Measurements from ENCODE around the gene DDX21. TPM values are rescaled to one million over a fixed set of nuclear protein-coding genes. Genes with fewer than 3 reads are reported as not detected.
"Not testable (repeated sequence)": the region's sequence is repeated elsewhere in the genome, so short reads cannot be mapped to it uniquely, and the experiment has no call there.

The DDX21 gene
- total RNA-seq (2014; rRNA removed; shearing (Covaris generic)), result 51.8 and 80.4 TPM in 2 replicates

DNA sequence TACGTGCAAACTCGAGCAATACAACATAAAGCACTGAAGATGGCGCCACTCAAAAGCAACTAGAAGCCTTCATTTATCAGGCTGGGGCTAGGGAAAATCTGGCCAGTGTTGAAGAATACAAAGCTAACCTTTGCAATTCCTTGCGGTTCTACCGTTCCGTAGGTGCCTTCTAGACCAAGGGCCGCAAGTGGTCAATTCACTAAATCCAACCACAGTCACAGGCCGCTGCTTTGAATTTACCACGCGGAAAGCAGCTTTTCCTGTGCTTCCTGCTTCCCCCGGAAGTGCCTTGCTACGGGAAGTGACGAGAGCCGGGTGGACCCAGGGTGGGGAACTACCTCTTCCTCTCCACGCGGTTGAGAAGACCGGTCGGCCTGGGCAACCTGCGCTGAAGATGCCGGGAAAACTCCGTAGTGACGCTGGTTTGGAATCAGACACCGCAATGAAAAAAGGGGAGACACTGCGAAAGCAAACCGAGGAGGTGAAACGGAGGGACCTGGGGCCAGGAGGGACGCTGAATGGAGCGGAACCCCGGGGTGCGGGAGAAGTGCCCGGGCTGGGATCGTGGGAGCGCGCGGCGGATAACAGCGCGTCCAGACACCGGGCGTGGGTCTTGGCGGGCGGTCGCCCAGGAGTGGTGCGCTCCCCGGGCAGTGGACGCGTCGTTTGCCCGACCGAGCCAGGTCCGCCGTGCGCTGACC, at the start of gene DDX21:
Gene DDX21 (plus strand): TSS at position 339 of the 701 bp plus-strand sequence. CDS start 56 bp downstream, at position 395.
- peak; percentile 96 for DNase-seq (ENCODE audit: low spot score)
- in situ Hi-C loops (cut with HindIII; ENCODE audit: low sequenced_read_pairs), result no loop called here

GRCh38 chr10:68924593-68924992, 31.4 kb upstream of the DDX21 start:
- no peak for DNase-seq (ENCODE audit: low spot score)
- in situ Hi-C loops (cut with HindIII; ENCODE audit: low sequenced_read_pairs), result no loop called here

GRCh38 chr10:68925489-68925888, 30.5 kb upstream of the DDX21 start:
- in situ Hi-C loops (cut with HindIII; ENCODE audit: low sequenced_read_pairs), result no loop called here
- no peak for DNase-seq (ENCODE audit: low spot score)

DNA sequence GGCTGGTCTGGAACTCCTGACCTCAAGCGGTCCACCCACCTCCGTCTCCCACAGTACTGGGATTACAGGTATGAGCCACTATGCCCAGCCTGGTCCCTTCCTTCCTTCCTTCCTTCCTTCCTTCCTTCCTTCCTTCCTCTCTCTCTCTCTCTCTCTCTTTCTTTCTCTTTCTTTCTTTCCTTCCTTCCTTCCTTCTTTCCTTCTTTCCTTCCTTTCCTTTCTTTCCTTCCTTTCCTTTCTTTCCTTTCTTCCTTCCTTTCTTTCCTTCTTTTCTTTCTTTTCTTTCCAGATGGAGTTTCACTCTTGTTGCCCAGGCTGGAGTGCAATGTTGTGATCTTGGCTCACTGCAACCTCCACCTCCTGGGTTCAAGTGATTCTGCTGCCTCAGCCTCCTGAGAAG, 26.8 kb upstream of the DDX21 start:
- DNase-seq (ENCODE audit: low spot score); in situ Hi-C loops (cut with HindIII; ENCODE audit: low sequenced_read_pairs): not testable (repeated sequence)

DNA sequence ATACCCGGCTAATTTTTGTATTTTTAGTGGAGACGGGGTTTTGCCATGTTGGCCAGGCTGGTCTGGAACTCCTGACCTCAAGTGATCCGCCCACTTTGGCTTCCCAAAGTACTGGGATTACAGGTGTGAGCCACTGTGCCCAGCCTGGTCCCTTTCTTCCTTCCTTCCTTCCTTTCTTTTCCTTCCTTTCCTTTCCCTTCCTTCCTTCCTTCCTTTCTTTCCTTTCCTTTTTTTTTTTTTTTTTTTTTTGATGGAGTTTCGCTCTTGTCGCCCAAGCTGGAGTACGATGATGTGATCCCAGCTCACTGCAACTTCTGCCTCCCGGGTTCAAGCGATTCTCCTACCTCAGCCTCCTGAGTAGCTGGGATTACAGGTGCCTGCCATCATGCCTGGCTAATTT, 26.1 kb upstream of the DDX21 start:
- DNase-seq (ENCODE audit: low spot score); in situ Hi-C loops (cut with HindIII; ENCODE audit: low sequenced_read_pairs): not testable (repeated sequence)

DNA sequence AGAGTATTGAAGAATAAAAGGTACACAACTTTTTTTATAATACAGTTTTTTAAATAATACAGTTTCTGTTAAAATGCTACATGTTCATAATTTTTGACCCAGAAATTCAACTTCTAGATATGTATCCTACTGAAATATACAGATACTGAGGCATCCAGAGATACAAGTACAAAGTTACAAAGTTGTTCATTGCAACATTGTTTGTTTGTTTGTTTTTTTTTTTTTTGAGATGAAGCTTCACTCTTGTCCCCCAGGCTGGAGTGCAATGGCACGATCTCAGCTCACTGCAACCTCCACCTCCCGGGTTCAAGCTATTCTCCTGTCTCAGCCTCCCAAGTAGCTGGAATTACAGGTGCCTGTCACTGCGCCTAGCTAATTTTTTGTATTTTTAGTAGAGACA, 23.1 kb upstream of the DDX21 start:
- in situ Hi-C loops (cut with HindIII; ENCODE audit: low sequenced_read_pairs); DNase-seq (ENCODE audit: low spot score): not testable (repeated sequence)

DNA sequence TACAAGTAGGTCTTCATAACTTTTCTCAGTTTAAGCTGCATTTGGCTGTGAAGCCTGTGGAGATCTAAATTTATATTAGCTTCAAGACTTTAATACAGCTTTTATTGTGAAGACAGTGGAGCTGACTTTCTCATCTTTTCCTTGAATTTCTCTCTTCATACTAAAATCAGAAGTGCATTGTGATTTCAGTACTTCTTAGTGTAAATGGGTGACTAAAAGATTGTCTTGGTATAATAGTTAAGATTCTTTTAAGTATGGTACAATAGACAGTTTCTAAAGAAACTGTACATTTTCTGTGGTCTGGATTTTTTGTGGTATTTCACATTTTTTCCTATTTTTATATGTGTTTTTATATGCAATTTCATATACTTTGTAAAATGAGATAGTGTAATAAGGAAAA, 21.0 kb upstream of the DDX21 start:
- in situ Hi-C loops (cut with HindIII; ENCODE audit: low sequenced_read_pairs), result no loop called here
- DNase-seq (ENCODE audit: low spot score), result no peak

DNA sequence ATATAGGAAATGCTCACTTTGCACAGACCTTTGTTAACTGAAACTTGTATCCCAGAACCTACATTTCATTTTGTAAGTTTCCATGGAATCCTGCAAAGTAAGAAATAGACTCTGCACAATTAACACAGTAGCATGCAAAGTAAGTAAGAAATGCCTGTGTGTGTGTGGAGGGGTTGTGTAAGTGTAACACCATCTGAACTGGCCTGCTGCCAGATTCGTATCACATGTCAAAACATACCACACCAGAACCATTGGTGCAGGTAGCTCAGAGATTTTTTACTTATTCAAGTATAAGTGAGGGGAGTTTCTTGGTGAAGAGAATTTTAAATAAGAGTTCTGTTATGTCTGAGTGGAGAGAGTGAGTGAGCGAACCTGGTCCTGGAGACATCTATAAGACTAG, 17.9 kb upstream of the DDX21 start:
- in situ Hi-C loops (cut with HindIII; ENCODE audit: low sequenced_read_pairs), result no loop called here
- DNase-seq (ENCODE audit: low spot score), result no peak

- in situ Hi-C loops (cut with HindIII; ENCODE audit: low sequenced_read_pairs), result no loop called here
- DNase-seq (ENCODE audit: low spot score), result no peak
These were observed 17.1 kb upstream of the DDX21 start for GRCh38 chr10:68938884-68939283.

DNA sequence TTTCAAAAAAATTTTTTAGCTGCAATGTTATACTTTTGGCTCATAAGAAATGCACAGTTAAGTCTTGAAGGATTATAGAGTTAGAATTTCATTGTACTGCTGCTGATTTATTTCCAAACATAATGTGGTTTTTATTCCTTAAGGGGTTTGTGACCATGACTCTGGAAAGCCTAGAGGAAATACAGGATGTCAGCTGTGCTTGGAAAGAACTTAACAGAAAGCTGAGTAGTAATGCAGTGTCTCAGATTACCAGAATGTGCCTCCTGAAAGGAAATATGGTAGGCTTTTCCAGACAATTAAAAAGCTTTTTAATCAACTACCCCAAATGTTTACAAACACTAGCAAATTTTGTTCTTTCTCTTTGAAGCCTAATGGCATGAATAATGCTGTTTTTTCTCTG, 15.1 kb upstream of the DDX21 start:
- DNase-seq (ENCODE audit: low spot score); in situ Hi-C loops (cut with HindIII; ENCODE audit: low sequenced_read_pairs): not testable (repeated sequence)

GRCh38 chr10:68950598-68950997, 5.4 kb upstream of the DDX21 start:
- in situ Hi-C loops (cut with HindIII; ENCODE audit: low sequenced_read_pairs), result no loop called here
- no peak for DNase-seq (ENCODE audit: low spot score)

GRCh38 chr10:68954904-68955303, 1.1 kb upstream of the DDX21 start:
- in situ Hi-C loops (cut with HindIII; ENCODE audit: low sequenced_read_pairs), result no loop called here
- DNase-seq (ENCODE audit: low spot score), result no peak

DNA sequence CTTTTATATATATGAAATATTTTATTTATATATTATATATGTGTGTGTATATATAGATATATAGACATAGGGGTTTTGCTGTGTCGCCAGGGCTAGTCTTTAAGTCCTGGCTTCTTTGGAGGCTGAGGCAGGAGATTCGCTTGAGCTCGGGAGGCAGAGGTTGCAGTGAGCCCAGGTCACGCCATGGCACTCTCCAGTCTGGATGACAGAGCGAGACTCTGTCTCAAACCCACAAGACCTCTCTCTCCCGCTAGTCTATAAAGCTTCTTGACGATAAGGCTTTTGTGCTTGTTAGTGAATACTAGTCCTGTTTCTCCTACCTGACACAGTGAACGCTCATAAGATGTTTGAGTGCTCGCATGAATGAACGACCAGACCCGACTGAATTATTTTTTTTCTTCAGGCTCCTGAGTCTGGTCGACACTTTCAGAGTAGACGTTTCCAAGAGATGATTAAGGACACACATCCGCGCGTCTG, 577 bp upstream of the DDX21 start:
- in situ Hi-C loops (cut with HindIII; ENCODE audit: low sequenced_read_pairs), result no loop called here
- DNase-seq (ENCODE audit: low spot score), result no peak

- in situ Hi-C loops (cut with HindIII; ENCODE audit: low sequenced_read_pairs), result no loop called here
- no peak for DNase-seq (ENCODE audit: low spot score)
These were observed 1.3 kb downstream of the DDX21 start for GRCh38 chr10:68957284-68957615.

DNA sequence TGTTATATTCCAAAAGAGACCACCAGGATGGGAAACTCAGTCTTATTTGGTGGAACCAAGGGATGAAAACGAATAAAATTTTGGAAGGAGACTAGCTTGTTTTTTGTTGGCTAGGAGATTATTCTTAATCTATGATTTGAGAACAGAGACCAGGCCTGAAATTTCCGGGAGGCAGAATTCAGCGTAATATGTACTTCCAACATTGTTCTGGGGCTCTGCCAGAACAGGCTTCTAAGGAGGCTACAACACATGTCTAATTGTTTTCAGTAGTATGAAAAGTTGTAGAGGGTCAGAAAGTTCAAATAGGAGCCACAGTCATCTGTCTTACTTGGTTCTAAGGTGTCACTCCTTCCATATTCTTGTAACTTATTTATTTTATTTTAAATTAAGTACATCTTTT, 1.7 kb downstream of the DDX21 start:
- no peak for DNase-seq (ENCODE audit: low spot score)
- in situ Hi-C loops (cut with HindIII; ENCODE audit: low sequenced_read_pairs), result no loop called here

DNA sequence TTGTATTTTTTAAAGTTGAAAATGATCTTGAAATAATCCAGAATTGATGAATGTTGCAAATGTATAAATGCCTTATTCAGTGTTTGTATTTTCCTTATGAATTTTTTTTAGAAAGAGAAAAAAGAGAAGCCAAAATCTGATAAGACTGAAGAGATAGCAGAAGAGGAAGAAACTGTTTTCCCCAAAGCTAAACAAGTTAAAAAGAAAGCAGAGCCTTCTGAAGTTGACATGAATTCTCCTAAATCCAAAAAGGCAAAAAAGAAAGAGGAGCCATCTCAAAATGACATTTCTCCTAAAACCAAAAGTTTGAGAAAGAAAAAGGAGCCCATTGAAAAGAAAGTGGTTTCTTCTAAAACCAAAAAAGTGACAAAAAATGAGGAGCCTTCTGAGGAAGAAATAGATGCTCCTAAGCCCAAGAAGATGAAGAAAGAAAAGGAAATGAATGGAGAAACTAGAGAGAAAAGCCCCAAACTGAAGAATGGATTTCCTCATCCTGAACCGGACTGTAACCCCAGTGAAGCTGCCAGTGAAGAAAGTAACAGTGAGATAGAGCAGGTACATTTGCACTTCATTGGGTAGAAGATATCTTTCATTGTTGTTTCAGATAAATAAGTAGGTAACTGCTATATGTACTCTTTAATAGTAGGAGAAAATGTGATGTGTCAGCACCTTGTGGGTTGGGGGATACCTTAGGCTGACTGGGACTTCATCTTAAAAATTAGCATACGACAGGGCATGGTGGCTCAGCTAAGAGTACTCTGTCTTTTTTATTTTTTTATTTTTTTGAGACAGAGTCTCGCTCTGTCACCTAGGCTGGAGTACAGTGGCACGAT, 3.9 kb downstream of the DDX21 start:
- in situ Hi-C loops (cut with HindIII; ENCODE audit: low sequenced_read_pairs), result no loop called here
- DNase-seq (ENCODE audit: low spot score), result no peak

DNA sequence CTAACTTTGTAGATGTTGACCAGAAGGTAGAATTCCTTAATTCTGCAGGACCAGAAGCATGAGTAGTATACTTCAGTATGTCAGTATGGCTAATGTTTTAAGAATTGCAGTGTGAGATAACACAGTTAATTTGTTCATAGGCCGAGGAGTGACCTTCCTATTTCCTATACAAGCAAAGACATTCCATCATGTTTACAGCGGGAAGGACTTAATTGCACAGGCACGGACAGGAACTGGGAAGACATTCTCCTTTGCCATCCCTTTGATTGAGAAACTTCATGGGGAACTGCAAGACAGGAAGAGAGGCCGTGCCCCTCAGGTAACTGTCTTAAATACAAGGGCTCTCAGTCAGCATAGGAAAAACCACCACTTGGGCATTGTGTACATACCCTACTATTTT, 7.2 kb downstream of the DDX21 start:
- no peak for DNase-seq (ENCODE audit: low spot score)

DNA sequence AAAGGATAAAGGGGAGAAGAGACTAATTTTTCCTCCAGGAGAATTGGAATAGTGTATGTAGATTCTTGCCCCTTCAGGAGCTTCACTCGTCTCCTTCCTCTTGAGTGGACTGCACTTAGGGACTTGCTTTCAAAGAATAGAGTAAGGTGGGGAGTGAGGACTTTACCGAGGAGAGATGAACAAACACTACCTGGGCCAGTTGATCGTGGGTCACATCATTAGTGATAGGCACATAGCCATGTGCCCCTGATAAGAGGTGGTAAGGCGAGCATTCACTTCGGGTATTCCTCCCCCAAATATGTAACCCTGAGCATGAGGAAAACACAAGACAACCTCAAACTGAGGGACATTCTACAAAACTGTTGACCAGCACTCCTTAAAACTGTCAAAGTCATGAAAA, 18.0 kb downstream of the DDX21 start:
- in situ Hi-C loops (cut with HindIII; ENCODE audit: low sequenced_read_pairs), result no loop called here
- DNase-seq (ENCODE audit: low spot score), result no peak

More for the DNA sequence above, 7.2 kb downstream of the DDX21 start:
- in situ Hi-C loops (cut with HindIII; ENCODE audit: low sequenced_read_pairs), result no loop called here

DNA sequence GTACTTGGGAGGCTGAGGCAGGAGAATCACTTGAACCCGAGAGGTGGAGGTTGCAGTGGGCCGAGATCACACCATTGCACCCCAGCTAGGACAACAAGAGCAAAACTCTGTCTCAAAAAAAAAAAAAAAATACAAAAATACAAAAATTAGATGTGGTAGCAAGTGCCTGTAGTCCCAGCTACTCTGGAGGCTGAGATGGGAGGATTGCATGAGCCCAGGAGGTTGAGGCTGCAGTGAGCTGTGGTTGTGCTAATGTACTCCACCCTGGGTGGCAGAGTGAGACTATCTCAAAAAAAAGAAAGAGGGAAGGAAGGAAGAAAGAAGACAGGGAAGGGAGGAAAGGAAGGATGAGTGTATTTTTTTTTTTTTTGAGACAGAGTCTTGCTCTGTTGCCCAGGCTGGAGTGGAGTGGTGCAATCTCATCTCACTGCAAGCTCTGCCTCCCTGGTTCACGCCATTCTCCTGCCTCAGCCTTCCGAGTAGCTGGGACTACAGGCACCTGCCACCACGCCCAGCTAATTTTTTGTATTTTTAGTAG, 20.0 kb downstream of the DDX21 start:
- in situ Hi-C loops (cut with HindIII; ENCODE audit: low sequenced_read_pairs); DNase-seq (ENCODE audit: low spot score): not testable (repeated sequence)

- in situ Hi-C loops (cut with HindIII; ENCODE audit: low sequenced_read_pairs); DNase-seq (ENCODE audit: low spot score): not testable (repeated sequence)
These were observed 23.8 kb downstream of the DDX21 start for GRCh38 chr10:68979738-68980137.

Data from G401 (cell line).